Ecto neural progenitor cell (in vitro differentiated cells): Measurements from ENCODE around the gene MYPOP.

ENCODE experiments used
- DNase-seq: peaks from one replicate; pipeline ENCODE4 v3.0.0-alpha.2; 2018; ENCODE audit warnings: low spot score

MYPOP gene

DNA sequence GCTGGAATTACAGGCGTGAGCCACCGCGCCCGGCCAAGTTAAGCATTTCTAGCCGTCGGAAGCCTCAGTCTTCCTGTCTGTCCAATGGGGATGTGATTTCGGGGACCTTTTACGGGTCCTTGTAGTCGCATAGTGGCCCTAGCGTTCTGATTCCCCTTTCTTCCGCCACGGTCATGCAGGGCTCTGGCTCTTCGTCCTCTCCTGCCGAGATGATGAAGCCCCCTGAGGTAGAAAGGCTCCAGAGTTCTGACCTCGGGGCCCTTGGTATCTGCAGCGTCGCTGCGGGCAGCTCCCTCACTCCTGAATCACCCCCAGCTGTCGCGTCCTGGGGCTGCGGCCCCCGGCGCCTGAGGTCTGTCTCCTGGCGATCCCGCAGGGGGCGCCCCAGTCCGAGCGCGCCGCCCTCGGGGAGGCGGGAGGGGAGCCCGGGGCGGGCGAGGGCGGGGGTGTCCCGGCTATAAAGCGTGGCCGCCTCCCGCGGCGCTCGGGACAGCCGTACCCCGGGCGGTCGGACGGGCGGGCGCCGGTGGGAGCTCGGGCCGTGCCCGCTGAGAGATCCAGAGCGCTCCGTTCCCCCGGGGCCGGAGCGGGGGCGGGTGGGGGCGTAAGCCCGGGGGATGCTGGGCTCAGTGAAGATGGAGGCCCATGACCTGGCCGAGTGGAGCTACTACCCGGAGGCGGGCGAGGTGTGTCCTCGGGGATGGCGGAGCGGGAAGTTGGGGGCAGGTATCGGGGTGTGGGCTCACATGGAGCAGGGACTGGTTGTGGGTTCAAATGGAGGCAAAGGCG, 38.4 kb downstream of the MYPOP start, which contains the start of gene FOXA3:
TSS of gene FOXA3 (plus strand) at position 487 of the 789 bp plus-strand sequence. CDS start at position 618, 131 bp downstream.
- DNase-seq = peak; percentile 79

DNA sequence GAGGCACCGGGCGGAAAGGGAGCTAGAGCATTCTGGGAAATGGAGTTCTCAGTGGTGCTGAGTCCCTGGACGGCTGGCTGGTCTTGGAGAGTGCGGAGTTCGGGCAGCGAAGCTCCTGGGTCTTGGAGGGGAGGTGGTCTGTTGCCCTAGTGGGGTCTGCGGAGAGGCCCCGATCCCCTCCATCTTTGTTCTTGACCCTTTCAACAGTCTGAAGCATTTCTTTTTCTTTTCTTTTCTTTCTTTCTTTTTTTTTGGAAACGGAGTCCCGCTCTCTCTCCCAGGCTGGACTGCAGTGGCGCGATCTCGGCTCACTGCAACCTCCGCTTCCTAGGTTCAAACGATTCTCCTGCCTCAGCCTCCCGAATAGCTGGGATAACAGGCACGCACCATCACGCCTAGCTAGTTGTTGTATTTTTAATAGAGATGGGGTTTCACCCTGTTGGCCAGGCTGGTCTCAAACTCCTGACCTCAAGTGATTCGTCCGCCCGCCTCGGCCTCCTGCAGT, 39.0 kb downstream of the MYPOP start:
- no peak for DNase-seq

DNA sequence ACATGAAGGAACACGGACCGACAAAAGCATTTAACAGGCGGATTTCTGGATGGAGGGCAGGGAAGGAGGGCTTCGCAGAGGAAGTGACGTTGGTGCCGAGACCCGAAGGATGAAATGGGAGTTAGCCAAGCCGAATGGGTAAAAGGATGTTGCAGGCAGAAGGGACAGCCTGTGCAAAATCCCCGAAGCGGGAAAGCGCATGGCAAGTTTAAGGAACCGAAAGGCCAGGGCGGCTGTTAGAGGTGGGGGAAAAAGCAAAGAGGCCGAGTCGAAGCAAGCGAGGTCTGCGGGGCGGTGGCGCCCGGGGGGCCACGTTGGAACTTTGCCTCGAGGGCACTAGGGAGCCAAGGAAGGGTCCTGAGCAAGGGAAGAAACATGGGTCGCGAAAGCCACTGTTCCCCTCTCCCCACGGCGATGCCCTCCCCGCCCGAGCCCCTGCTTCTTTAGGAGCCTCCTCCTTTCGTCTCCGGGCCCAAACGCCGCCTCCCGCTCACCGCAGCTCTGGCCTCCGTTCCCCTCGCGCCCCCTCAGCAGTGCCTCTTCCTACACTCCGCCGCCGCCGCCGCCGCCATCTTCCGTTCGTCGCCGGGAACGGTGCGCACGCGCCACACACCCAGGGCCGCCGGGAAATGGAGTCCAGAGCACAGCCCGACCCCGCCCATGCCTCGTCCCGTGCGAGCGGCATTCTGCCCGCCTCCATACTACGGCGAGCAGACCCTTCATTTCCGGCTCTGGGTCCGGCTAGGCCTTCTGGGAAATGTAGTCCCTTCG, 39.7 kb downstream of the MYPOP start, which contains the start of gene SYMPK:
TSS of gene SYMPK (minus strand) at position 584 of the 771 bp plus-strand sequence. CDS start 8,652 bp downstream, outside the sequence.
- DNase-seq = peak; percentile 99

DNA sequence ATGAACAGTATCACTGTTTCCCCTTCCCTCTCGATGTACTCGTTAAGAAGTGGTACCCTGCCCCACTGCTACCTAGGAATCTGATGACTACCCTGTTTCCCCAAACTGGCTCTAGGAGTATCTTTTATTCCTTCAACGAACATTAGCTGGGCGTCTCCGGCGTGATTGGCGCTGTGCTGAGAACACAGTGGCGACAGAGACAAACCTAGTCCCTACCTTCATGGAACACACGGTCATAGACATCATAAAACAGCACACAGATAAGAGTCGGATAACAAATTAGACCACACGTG, 40.2 kb downstream of the MYPOP start:
- DNase-seq = peak; percentile 52

DNA sequence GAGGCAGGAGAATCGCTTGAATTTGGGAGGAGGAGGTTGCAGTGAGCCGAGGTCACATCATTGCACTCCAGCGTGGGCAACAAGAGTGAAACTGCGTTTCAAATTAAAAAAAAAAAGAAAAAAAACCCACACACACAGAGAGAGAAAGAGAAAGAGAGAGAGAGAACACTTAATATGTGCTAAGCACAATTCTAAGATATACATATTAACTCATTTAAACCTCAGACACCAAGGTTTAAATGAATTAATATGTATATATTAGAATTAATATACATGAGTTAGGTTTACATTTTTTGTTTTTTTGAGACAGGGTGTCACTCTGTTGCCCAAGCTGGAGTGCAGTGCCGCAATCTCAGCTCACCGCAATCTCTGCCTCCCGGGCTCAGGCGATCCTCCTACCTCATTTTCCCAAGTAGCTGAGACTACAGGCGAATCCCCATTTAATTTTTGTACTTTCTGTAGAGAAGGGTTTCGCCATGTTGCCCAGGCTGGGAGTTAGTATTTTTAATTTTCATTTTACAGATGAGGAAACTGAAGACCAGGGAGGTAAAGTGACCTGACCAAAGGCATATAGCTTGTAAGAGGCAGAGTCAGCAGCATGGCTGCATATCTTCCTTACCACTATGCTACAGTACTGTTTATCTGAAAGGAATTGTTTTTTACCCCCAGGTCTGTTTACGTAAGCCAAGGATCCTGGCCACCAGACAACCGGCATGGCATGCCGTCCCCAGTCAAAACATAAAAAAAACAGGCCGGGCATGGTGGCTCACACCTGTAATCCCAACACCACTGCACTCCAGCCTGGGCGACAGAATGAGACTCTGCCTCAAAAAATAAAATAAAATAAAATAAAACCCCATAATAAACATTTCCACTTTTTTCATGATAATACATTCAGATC, 41.8 kb downstream of the MYPOP start:
- no peak for DNase-seq

DNA sequence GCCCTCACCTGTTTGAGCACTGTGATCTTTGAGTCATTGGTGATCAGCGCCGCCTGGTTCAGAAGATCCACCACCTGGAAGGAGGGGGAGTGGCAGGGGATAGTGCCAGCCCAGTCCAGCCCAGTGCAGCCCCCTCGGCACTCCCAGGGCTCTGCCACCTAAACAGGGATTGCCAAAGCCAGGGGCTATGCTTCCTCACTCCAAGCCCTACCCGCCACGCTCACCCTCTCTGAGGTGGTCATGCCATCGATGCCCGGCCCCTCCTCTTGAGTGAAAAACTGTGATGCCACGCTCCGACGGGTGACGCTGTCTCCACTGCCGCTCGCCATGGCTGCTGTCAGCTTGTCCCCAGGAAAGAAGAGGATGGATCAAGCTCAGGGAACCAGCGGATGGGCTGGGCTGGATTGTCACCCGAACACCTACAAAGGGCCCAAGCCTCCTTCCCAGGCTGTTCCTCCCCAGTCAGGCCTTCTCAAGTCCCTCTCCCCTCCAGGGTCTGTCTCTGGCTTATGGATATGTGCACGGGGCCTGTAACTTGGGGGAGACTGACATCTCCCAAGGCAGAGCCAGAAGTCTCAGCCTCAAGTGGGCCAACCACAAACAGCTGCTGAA, 48.1 kb downstream of the MYPOP start:
- no peak for DNase-seq

DNA sequence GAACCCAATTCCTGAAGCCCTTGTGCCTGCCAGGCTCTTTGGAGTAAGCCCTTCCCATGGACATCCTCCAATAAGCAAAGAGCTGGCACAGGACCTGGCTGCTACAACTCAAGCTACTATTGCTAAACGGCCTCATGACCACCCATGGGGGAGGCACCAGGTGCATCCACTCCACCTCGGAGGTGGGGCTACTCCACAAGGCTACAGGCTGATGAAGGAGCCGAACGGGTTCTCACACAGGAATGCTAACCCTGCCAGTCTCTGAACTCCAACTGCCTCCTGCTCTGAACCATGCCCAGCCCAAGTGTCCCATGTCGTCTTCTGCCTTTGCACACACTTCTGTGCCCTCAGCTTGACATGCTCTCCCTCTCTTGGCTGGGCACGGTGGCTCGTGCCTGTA, 49.4 kb downstream of the MYPOP start:
- no peak for DNase-seq

DNA sequence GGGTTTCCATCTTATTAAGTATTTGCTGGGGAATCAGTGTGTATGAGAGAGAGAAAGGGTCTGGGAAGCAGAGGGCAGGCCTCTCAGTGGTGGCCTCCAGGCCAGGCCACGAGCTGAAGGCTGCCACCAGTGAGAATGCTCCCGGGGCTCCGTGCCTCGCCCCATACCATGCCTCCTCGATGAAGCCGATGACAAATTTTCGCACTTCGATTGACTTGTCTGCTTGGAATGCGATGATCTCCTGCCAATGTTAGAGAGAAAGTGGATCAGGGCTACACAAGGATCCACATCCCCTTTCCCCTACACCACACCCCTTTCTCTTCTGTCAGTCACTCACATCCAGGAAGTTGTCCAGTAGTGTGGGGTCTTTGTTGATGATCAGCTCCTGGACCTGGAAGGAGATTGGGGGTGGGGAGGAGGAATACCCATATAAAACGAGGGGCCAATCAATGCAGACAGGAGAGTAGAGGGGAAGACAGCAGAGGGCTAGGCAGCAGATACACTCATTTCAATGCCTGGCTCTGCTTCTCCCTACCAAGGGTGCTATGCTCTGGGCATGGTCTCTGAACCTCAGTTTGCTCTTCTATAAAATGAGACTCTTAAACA, 50.2 kb downstream of the MYPOP start:
- DNase-seq = no peak

DNA sequence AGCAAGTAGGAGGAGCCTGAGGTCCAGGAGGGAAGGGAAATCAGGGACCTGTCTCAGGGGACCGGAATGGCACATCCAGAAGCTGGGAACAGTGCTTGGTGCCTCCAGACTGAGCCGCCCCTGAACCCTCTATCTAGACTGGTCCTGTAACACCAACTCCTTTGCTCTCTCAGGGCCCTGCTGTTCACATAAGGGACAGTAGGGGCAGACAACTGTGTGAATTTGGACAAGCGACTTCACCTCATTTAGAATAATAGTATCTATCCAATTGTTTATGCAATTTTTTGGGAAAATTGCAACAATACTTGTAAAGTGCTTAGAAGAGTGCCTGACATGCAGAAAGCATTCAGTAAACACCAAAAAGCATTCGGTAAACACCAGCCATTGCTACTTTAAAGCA, 53.5 kb downstream of the MYPOP start:
- no peak for DNase-seq

DNA sequence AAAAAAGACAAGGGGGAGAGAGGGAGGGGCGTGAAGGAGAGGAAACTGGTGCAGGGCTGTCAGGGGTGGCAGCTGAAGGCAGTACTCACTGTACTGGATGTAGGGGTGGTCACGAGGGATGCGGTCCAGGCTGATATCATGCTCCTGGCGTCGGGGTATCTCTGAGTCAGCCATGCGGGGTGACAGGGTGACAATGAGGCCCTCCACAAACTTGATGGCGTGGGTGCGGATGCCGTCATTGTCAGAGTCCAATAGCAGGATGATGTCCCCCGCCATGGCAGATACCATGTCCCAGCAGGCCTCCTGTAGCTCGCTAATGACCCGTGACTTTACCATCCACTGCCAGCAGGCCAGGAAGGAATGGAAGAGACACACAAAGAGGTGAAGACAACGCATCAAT, 54.8 kb downstream of the MYPOP start:
- no peak for DNase-seq

DNA sequence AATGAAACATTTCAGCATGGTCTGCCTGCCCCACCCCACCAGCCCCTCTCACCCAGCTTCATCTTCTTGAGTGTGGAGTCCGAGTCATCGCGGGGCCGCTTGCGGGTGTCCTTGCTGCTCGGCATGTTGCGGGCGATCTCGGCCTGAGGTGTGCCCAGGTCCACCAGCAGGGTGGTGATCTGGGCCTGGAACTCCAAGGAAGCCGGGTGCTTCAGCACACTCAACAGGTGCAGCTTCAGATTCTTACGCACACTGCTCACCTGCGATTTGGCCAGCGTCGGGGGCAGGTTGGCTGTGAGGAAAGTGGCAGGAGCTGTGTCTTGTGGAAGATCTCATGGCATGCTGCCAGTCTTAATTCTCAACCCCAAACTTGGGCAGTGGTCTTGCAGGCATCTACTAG, 60.2 kb downstream of the MYPOP start:
- DNase-seq = no peak
